Head of caudate nucleus (tissue), 42 donors: ENCODE measurements around the gene MID1.

Experiments used
- DNase-seq, 42 donors: peaks; one replicate each; pipeline versions ENCODE4 v3.0.0 to v3.0.0-alpha.2; 2020 to 2021; ENCODE audit warnings: mixed read lengths in 7 of 42
- intact Hi-C: fragments of 100-400 bp; cut with DNase I; formaldehyde crosslinking; loops from one replicate; pipeline ENCODE4 v1.15.0; 2022

The MID1 gene

DNA sequence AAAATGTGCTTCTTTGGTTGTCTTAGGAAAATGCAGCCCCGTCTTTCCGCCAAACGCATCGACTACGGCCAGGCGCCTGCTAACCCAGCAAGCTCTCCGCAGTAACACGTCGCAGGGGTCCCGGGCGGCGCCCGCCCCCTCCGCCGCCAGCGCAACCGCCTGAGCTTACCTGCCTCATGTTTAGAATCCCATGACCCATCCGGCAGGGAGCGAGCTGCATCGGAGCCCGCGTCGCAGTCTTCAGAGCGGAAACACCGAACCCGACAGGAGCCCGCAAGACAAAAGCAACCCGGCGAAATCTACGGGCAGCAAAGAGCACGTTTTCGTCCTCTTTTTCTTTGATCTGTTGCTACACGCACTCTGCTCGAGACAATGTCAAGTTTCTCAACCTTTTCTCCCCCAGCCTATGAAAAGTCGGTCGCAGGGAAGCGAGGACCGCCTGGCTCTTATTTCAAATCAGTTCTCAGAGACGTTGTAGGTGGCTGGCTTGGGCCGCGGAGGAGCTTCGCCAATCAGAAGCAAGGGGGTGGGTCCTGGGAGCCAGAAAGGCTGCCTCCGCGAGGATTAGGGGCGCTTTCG lies at the start of gene MID1:
MID1 (minus strand) TSS at position 465 of the 579 bp plus-strand sequence. CDS start 53,038 bp downstream, outside the sequence.
- peak; percentile 39 to 82 (median 68) for DNase-seq
- intact Hi-C loops, result no loop called here

DNA sequence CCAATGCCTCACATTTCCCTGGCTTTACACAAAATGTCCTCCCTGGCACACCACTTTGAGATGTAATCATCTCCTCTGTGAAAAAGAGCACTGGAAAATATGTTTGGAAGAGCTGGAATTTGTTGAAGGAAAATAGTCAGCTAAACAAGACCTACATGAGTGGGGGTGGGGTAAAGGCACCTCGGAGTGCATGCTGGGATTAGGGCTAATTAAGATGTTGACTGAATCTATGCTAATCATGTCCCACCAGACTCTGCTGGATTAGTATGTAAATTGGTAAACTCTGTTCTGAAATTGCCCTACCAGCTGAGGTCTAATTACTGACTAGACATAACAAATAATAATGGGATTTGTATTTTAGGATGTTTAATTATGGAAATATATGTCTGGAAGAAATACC lies 46.8 kb upstream of the MID1 start:
- DNase-seq, result no peak
- intact Hi-C loops, result no loop called here

DNA sequence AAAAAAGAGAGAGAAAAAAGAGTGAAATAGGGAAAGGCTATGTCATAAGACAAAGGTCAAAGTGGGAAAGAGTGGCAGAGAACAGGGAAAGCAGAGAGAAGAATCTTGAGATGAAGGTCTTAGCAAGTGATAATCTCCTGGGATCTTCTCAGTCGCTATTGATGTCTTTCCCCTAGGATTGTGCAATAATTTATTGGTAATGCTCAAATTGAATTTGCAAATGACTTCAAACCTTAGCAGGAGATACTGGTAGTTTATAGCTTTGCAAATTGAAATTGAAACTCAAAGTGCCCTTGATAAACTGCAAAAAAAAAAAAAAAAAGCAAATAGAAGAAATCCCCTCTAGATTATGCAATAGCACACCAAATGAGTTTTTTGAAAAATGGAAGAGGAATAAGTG lies 45.7 kb upstream of the MID1 start:
- DNase-seq, result no peak

GRCh38 chrX:10665681-10666080 lies 45.3 kb upstream of the MID1 start:
- DNase-seq, result no peak
- intact Hi-C loops, result no loop called here

More for the DNA sequence above, 45.7 kb upstream of the MID1 start:
- intact Hi-C loops, result no loop called here

GRCh38 chrX:10660171-10660570 lies 39.8 kb upstream of the MID1 start:
- DNase-seq, result no peak
- intact Hi-C loops, result no loop called here

DNA sequence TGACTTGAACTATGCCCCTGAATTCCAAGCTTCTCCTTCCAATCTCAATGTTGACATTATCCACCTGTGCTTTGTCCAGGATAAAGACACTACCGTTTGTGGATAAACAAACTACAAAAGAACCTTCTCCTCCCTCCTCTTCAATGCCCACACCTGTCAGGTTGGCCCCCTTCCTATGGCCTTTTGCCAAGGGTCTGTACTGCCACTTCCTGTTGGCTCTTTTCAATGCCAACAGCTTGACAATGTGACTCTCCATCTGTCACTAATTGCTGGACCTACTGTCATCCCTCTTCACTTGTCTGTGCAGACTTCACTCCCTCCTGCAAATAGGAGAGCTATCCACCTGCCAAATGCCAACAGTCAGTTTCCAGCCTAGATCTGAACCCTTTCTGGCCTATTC lies 35.8 kb upstream of the MID1 start:
- no peak for DNase-seq
- intact Hi-C loops, result no loop called here

DNA sequence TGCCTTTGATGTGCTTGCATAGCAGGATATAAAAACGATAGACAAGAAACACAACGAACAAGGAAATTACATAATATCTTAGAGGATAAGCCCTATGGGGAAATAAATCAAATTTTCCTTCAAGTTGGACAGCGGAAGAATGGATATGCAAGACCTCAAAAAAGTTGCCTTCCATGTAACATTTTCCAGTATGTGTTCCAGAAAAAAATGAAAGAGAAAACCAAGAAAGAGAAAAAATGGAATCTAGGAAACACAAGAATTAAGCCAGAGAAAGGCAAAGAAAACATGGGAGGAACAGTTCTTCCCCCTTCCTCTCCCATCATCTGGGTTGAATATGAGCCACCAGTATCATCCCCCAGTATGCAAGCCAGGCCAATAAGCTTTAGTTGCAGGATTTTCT lies 34.6 kb upstream of the MID1 start:
- no peak for DNase-seq
- intact Hi-C loops, result no loop called here

DNA sequence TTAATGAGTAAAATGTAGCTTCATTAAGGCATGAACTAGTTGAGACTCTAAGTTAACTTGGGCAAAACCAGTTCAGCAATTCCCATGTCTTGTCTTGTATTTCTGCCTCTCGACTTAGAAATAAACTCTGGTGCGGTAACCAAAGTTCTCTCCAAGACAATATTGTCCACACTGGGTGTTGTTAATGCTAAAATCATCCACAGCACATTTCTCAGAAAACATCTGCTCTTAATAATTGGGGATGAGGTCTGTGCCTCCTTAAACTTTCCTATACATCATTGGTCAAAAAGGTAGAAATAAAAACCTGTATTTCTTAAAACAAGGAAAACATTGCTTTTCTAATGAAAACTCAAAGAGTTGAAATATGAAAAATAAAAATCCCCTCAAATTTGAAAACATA lies 32.9 kb upstream of the MID1 start:
- intact Hi-C loops, result no loop called here

GRCh38 chrX:10649265-10649664 lies 28.9 kb upstream of the MID1 start:
- intact Hi-C loops, result no loop called here
- no peak for DNase-seq

More for the DNA sequence above, 32.9 kb upstream of the MID1 start:
- DNase-seq, result no peak

GRCh38 chrX:10648614-10649013 lies 28.2 kb upstream of the MID1 start:
- intact Hi-C loops, result no loop called here
- DNase-seq, result no peak

DNA sequence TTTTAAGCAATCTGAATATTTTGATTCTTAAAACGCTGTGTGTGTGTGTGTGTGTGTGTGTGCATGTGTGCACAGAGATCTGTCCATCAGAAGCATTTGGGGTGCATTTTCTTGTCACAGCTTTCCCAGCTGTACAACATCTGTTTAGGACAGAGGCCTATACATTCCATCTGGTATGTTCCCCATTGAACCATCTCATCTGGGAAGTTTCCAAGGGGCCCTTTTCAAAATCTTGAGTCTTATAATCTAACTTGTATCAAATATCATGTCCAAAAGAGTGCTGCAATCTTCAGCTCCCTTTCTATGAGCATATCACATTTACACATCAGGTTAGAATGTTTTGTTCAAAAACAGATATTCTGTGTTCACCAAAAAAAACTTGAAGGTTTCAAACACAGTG lies 16.5 kb upstream of the MID1 start:
- intact Hi-C loops, result loop anchor here (10.0 kb wide), 1 partner anchor 452 kb away; no protein-coding TSS in a partner anchor
- DNase-seq, result no peak

DNA sequence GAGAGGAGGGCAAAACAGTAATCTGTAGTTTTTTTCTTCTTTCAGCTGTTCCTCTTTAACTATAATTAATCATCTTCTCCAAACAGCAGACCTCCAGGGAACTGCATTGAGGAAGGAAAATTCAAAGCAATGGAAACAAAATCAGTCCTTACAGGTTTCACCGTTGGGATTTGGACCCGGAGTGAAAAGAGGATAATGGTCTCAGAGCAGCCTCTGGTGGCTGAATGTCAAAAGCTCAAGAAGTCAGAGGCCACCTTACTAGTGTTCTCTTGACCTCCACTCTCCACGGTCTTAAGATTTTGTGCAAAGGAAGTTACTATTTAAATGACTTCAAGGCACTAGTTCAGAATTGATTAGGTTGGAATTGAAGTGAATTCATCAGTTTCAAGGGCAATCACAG lies 16.0 kb upstream of the MID1 start:
- intact Hi-C loops, result loop anchor here (10.0 kb wide), 1 partner anchor 452 kb away; no protein-coding TSS in a partner anchor
- DNase-seq, result peak in 30 of 42 donors; percentile 5 to 76 (median 32)

GRCh38 chrX:10634392-10635161 lies 14.2 kb upstream of the MID1 start:
- intact Hi-C loops, result loop anchor here (10.0 kb wide), 1 partner anchor 450 kb away; no protein-coding TSS in a partner anchor
- peak in 19 of 42 donors; percentile 4 to 56 (median 27) for DNase-seq

DNA sequence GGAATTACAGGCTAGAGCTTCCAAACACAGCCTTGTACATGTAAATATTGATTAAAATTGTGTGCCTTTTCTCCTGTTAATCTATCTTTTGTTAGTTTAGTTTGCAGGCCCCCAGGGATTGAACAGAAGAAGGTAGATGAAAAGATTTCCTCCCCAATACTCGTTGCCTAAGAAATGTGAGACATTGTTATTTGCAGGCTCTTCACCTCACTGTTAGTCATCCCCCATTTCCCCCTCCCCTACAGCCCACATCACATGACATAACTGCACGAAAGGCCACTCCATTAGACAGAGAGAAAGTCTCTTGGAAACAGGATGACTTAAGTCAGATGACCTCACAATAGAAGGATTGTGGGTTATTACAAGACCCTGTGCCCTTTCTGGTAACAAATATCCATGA lies 13.3 kb upstream of the MID1 start:
- DNase-seq, result peak in 39 of 42 donors; percentile 7 to 81 (median 46)
- intact Hi-C loops, result loop anchor here (10.0 kb wide), 1 partner anchor 449 kb away; no protein-coding TSS in a partner anchor

GRCh38 chrX:10631416-10632145 lies 11.2 kb upstream of the MID1 start:
- intact Hi-C loops, result loop anchor here (10.0 kb wide), 1 partner anchor 447 kb away; no protein-coding TSS in a partner anchor
- DNase-seq, result no peak

DNA sequence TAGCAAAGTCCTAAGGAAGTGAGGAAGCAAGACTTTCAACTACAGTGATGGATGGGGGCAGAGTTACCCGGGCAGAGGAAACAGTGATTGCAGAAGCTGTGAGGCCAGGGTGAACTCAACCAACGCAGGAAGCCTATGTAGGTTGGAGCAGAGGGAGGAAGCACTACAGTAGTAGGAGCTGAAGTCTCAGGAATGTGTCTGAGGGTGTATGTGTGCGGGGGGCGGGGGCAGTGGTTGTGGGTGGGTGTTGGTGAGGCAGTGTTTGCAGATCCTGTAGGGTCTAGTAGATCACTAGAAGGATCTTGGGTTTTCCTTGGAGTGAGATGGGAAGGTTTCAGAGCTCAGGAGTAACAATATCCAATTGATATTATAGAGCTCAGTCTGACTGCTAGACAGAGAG lies 9.9 kb upstream of the MID1 start:
- intact Hi-C loops, result loop anchor here (10.0 kb wide), 1 partner anchor 446 kb away; no protein-coding TSS in a partner anchor
- no peak for DNase-seq

DNA sequence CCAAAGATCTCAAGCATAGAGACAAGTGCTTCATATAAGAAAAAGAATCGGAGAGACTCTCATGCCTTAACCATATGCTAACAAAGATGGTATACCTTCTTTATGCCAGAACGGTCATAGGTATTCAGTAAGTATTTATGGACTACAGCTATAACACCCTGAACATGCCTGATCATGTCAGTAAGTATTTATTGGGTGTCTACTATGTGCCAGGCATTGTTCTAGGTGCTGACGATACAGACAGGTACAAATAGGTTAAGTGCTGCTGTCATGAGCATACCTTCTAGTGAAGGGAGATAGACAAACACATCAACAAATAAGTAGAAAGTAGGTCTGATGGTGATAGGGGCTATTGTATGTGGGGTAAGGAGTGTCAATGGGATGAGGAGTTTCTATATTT lies 9.5 kb upstream of the MID1 start:
- DNase-seq, result no peak
- intact Hi-C loops, result loop anchor here (10.0 kb wide), 1 partner anchor 445 kb away; no protein-coding TSS in a partner anchor

DNA sequence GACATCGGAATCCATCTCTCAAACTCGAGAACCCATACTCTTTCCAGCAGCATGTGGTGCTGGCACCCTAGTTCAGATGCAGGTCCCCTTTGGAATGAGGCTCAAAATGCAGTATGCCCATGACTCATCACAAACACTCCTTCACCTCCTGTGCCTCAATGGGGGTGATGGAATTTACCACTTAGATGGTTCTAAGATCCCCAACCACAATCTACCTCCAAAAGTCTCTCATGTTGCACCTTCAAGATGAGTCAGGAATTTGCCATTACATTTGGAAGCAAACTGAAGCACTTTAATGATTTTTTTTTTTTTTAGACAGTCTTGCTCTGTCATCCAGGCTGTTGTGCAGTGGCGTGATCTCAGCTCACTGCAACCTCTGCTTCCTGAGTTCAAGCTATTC lies 8.5 kb upstream of the MID1 start:
- DNase-seq, result no peak
- intact Hi-C loops, result no loop called here

GRCh38 chrX:10622197-10622596 lies 1.8 kb upstream of the MID1 start:
- DNase-seq, result no peak

More at GRCh38 chrX:10622197-10622596, 1.8 kb upstream of the MID1 start:
- intact Hi-C loops, result no loop called here
